Psoas muscle (tissue), 8 donors: ENCODE results near the gene VSTM1. TPM values are rescaled to one million over a fixed set of nuclear protein-coding genes. Genes with fewer than 3 reads are reported as not detected.

Source experiments
- ATAC-seq, 4 donors: fragments of 200-7000 bp; cut with Tn5 transposase; one replicate each; pipeline ENCODE4 v1.9.1; 2020; ENCODE audit warnings: moderate library complexity in 3 of 4, mild to moderate bottlenecking in 2 of 4
- DNase-seq, 2 donors: peaks; one replicate each; pipeline ENCODE4 v3.0.0-alpha.2; 2020
- H3K27ac ChIP-seq: fragments of 200-600 bp; one replicate; pipeline ENCODE4 v1.8.0; 2022
- H3K27me3 ChIP-seq, 3 donors: fragments of 200-600 bp in 1 of 3; one replicate each; pipeline versions ENCODE4 v1.6.1 to v1.8.0; 2013 to 2022; ENCODE audit warnings: low read length in 2 of 3, mild to moderate bottlenecking in 2 of 3, moderate library complexity in 1 of 3; ENCODE audit not compliant: insufficient read depth in 3 of 3
- H3K36me3 ChIP-seq, 2 donors: fragments of 200-600 bp in 1 of 2; one replicate each; pipeline versions ENCODE4 v1.6.1 to v1.8.0; 2013 to 2022; ENCODE audit warnings: low read depth in 1 of 2, mild to moderate bottlenecking in 1 of 2, moderate library complexity in 1 of 2; ENCODE audit not compliant: insufficient read depth in 1 of 2
- H3K4me1 ChIP-seq: fragments of 200-600 bp; one replicate; pipeline ENCODE4 v1.8.0; 2022
- H3K4me3 ChIP-seq: fragments of 200-600 bp; one replicate; pipeline ENCODE4 v1.8.0; 2022; ENCODE audit warnings: mild to moderate bottlenecking
- H3K9me3 ChIP-seq: fragments of 200-600 bp; one replicate; pipeline ENCODE4 v1.8.0; 2022
- CTCF ChIP-seq: fragments of 200-600 bp; IDR thresholded peaks from one replicate; pipeline ENCODE4 v1.8.0; 2022; ENCODE audit warnings: antibody characterized with exemption
- WGBS, 3 donors: extraction: QIAGEN DNeasy Blood & Tissue Kit; methylation state at CpG; one replicate each; pipeline versions ENCODE4 v1.1.6 to v1.1.7; 2013; 5-methylcytosine and 5-hydroxymethylcytosine counted together
- intact Hi-C, 2 donors: fragments of 100-400 bp; cut with DNase I; formaldehyde crosslinking; loops; one replicate each; pipeline versions ENCODE4 v1.11.0 to v1.14.2; 2022
- polyA plus RNA-seq, 3 donors: library from polyadenylated mRNA; stranded (reverse); fragments of 200-250 nt; gene quantifications; one replicate each; pipeline ENCODE4 v1.2.3, GENCODE V29; 2013
- total RNA-seq, 4 donors: library from RNA; stranded (reverse); fragmentation: NEBNext Ultra II Directional in 2 of 4; extraction: Animal tissue kit (Norgen Biotek cat#: 25700) in 2 of 4; gene quantifications; one replicate each; pipeline versions ENCODE4 v1.2.1 to v1.2.4, GENCODE V29; 2021 to 2023
- donor health status: healthy with polysubstance abuse.
- donor health status: DM: no; HTN: no; CAD: no; lungs with moderate emphysema.
- donor health status: Bipolar disorder and iron deficiency.
- donor health status: healthy.
- donor health status: DM: yes; HTN: yes; CAD: no.
- donor health status: DM: no; HTN: no; CAD: no.
- donor health status: DM: no; HTN: no; CAD: no.
- donor health status: DM: yes; HTN: yes; CAD: no.

The VSTM1 gene
- total and polyA plus RNA-seq, 7 donors: not detected

DNA sequence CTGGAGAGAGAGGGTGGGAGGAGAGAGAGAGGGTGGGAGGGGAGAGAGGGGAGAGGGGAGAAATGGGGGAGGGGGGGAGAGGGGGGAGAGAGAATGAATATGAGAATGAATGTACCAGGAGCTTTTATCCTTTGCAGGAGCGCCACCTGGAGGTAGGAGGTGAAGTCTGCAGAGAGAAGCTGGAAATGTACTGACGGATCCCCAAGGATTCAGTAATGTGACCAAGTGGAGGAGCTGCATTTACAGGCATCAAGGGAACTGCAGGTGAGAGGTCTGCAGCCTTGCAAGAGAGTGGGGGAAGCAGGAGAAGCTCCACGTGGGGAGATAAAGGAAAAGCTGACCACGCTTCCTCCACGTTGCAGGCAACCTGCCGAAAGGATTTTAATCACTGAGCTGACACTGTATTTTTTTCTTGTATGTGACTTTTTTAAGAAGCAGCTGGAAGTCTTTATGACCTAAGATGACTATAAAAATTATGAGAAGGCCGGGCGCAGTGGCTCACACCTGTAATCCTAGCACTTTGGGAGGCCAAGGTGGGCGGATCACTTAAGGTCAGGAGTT lies 33.7 kb downstream of the VSTM1 start:
- Histone ChIP-seq H3K4me1 (no peaks in the 10 kb centered on the region), H3K36me3 (no peaks in the 10 kb centered on the region), H3K9me3 (no peaks in the 10 kb centered on the region), H3K4me3 (no peak overlapping the region), H3K27ac (no peak overlapping the region), H3K27me3 (peaks cover 0 to 45% (median 0%) of the 10 kb centered on the region in 3 donors)
- DNase-seq: peak in 1 of 2 donors; percentile 25
- intact Hi-C loops: loop anchor here in 1 of 2 donors (5.0 to 10.0 kb wide), 2 partner anchors 215 to 238 kb away; no protein-coding TSS in a partner anchor
- peak; percentile 22 for TF ChIP-seq CTCF
- 31 to 32% (median 32%) methylated on average over 9 of the region's 9 CpGs for WGBS, 3 donors
- no peak for ATAC-seq

DNA sequence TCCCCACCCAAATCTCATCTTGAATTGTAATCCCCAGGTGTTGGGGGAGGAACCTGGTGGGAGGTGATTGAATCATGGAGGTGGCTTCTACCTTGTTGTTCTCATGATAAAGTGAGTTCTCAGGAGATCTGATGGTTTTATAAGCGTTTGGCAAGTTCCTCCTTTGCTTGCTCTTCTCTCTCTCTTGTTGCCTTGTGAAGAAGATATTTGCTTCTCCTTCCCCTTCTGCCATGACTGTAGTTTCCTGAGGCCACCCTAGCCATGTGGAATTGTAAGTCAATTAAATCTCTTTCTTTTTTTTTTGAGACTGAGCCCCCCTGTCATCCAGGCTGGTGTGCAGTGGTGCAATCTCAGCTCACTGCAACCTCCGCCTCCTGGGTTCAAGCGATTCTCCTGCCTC lies 34.4 kb downstream of the VSTM1 start:
- WGBS, 3 donors: 67 to 84% (median 76%) methylated on average over 3 of the region's 3 CpGs
- Histone ChIP-seq H3K4me1 (no peaks in the 10 kb centered on the region), H3K27ac (no peak overlapping the region), H3K4me3 (no peak overlapping the region), H3K9me3 (no peaks in the 10 kb centered on the region), H3K27me3 (peaks cover 0 to 45% (median 2%) of the 10 kb centered on the region in 3 donors), H3K36me3 (no peaks in the 10 kb centered on the region)
- DNase-seq: no peak
- ATAC-seq: no peak
- intact Hi-C loops: loop anchor here in 1 of 2 donors (10.0 kb wide), 1 partner anchor 214 kb away; no protein-coding TSS in a partner anchor
- TF ChIP-seq CTCF: no peak

GRCh38 chr19:54026656-54027055 lies 37.0 kb downstream of the VSTM1 start:
- Histone ChIP-seq H3K4me1 (no peaks in the 10 kb centered on the region), H3K27me3 (peaks cover 0 to 35% (median 2%) of the 10 kb centered on the region in 3 donors), H3K36me3 (no peaks in the 10 kb centered on the region), H3K4me3 (no peak overlapping the region), H3K9me3 (no peaks in the 10 kb centered on the region), H3K27ac (no peak overlapping the region)
- DNase-seq (no peak), ATAC-seq (no peak)
- 65 to 72% (median 68%) methylated on average over 7 of the region's 7 CpGs for WGBS, 3 donors
- intact Hi-C loops: loop anchor here in 1 of 2 donors (10.0 kb wide), 1 partner anchor 212 kb away; no protein-coding TSS in a partner anchor
- no peak for TF ChIP-seq CTCF

- Histone ChIP-seq H3K9me3 (no peaks in the 10 kb centered on the region), H3K4me1 (no peaks in the 10 kb centered on the region), H3K36me3 (no peaks in the 10 kb centered on the region), H3K4me3 (no peak overlapping the region), H3K27me3 (peaks cover 0 to 22% (median 2%) of the 10 kb centered on the region in 3 donors), H3K27ac (no peak overlapping the region)
- TF ChIP-seq CTCF: no peak
- intact Hi-C loops: loop anchor here (2.0 to 10.0 kb wide), 3 partner anchors 47 to 210 kb away; no protein-coding TSS in a partner anchor
- DNase-seq (no peak), ATAC-seq (no peak)
- 75 to 80% (median 78%) methylated on average over 9 of the region's 9 CpGs for WGBS, 3 donors
These were observed 39.0 kb downstream of the VSTM1 start for GRCh38 chr19:54024660-54025059.

- H3K4me1 ChIP-seq: no peaks in the 10 kb centered on the region
- no peak overlapping the region for H3K4me3 ChIP-seq
- TF ChIP-seq CTCF: no peak
- H3K9me3 ChIP-seq: no peaks in the 10 kb centered on the region
- ATAC-seq: no peak
- 39 to 49% (median 40%) methylated on average over 3 of the region's 3 CpGs for WGBS, 3 donors
- no peaks in the 10 kb centered on the region for H3K36me3 ChIP-seq
- no peak overlapping the region for H3K27ac ChIP-seq
- intact Hi-C loops: loop anchor here in 1 of 2 donors (2.0 to 10.0 kb wide), 3 partner anchors 46 to 208 kb away; no protein-coding TSS in a partner anchor
- DNase-seq: no peak
- H3K27me3 ChIP-seq: peaks cover 0 to 11% (median 2%) of the 10 kb centered on the region in 3 donors
These were observed 40.5 kb downstream of the VSTM1 start for GRCh38 chr19:54023191-54023590.
